ENCODE data around the gene SLIT3.
A peak's percentile ranks its signal among the peaks of the same experiment; 100 is the strongest.

The SLIT3 gene

DNA sequence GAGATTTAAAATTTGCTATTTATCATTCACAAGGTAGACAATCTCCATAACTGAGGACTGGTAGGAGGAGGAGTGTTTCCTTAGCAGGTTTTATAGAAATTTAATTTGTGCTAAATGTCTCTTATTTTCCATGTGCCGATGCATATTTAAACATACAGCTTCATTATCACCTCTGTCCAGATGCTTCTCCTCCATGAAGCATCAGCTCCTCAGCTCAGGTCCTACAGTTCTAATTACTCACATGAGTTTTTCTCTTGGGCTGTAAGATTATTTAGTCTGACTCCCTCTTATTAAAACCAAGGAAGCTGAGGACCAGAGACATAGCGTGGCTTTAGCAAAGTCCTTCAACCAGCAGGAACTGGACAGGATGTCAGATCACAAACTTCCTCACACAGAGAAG, 421.6 kb downstream of the SLIT3 start:
- DNase-seq: no peak

DNA sequence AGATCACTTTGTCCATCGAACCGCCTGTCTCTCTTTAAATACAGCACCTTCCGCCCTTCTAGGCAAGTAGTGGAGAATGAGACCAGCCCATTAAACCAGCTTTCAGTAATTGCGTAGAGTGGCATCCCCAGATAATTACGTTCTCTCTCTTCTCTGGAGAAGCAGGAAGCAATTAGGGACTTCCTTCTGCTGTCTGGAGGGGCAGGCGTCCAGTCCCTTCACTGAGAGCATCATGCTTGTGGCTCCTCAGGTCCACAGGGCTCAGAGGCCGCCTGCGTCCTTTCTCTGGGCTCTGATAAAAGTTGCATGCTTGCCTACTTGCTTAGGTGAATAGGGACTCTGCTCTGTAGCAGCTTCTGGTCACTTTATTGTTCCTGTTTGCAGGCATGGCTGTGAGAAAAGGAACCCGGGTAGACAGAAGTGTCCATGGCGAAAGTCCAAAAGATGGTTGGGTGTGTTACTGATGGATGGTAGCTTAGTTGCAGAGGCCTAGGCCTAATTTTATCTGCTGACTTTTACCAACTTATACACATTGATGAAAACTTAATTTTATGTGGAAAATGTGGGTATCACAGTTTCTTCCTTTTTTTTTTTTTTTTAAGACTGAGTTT, 422.7 kb downstream of the SLIT3 start:
- no peak for DNase-seq

DNA sequence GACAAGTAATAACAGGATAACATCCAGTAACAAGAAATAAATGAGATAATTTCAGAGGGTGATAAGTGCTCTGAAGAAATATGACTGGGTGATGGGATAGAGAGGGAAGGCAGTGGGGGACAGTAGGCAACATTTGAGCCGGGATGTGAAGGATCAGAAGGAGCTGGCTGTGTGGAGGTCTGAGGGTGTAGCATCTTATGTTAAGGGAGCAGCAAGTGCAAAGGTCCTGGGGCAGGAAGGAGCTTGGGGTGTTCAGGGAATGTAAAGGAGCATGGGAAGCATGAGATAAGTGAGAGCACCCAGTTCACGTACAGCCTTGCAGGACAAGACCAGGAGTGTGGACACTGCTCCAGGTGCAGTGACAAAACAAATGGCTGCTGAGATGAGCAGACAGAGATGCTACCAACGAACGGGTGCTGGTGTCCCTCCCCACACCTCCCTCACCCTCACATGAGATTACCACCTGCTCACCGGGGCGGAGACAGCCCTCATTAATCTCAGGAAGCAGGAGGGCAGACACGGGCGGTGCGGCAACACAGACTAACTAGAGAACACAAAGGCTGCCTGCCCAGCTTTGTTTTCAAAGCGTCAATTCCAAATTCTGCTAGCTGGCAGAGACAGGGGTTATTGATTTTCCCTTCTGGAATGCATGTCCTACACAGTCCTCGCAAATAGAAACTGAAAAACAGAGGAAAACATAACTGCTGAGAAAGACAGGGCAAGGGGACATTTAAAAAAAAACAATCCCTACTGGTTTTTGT, 423.6 kb downstream of the SLIT3 start:
- no peak for DNase-seq

DNA sequence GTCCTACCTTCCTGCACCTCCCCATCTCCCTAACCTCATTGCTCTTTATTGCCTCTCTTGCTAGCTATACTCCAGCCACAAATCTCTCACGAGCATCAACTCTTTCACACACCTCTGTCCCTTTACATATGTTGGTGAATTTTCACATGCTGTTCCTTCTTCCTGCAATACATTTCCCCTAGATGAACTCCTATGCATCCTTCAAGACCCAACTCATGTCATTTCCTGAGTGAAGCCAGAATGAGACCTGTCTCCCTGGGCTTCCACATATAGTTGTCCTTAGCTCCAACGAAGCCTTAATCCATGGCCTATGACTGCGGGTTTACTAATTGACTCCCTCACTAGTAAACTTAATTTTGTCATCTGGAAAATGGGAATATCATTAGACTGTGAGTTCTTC, 424.5 kb downstream of the SLIT3 start:
- no peak for DNase-seq

DNA sequence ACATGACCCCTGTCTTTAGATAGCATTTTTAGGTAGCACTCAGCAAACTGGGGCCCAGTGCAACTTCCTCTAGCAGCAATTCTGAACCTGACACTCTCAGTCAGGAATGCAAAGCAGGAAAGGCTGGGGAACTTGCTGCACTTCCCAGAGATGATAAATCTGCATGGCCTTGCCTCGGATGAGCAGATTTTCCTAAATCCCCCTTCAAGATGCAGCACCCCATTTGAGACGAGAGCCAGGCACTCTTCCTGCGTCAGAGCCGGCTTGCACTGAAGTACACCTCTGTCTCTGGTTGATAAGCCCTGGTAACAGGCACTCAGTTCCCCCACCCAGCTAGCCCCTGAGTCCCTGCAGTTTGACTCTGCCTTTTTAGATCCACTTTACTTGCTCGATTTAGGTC, 425.1 kb downstream of the SLIT3 start:
- no peak for DNase-seq

DNA sequence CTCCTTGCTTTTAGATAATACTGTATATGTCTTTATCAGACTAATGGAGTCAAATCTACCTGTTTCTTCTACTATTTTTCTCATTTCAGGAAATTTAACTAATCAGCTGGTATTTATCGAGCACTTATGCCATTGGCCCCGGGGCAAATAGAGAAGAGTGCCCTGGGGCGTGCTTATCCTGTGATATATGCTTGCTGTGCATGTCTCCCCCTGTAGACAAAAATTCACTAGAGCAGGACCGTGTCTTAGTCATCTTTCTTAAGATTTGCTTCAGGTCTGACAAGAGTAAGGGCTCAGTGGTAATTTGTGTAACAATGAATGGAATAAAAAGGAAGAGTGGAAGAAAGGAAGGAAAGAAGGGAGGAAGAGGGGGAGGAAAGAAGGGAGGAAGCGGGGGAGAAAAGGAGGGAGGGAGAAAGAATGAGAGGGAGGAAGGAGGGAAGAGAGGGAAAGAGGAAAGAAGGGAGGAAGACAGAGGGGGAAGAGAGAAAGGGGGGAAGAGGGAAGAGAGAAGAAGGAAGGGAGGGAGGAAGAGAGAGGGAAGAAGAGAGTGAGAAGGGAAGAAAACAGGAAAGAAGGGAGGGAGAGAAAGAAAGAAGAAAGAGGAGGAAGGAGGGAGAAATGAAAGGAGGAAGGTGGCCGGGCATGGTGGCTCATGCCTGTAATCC, 426.1 kb downstream of the SLIT3 start:
- DNase-seq: no peak

- no peak for DNase-seq
Observed at GRCh38 chr5:168872246-168872645, 428.7 kb downstream of the SLIT3 start.

GRCh38 chr5:168870910-168871309, 430.0 kb downstream of the SLIT3 start:
- DNase-seq: no peak

- DNase-seq: no peak
Observed at GRCh38 chr5:168869615-168870227, 431.2 kb downstream of the SLIT3 start.

DNA sequence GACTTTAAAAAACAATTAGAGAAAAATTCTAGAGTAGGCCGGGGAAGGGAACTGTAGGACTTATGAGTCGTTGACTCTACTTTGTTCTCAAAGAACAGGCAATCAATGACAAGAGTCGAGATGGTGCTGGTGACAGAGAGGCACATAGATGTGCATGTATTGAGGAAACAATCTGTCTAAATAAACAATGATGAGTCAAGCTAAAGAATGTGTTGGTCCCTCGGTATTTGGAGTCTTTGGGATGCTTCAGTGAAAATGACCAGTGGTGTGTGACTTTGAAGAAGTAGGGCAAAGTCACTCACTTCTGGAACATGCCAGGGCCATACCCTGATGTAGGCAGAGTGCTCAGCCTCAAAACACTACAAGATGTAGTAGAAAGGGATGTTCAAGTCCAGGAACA, 433.7 kb downstream of the SLIT3 start:
- DNase-seq: no peak

- no peak for DNase-seq
Observed at GRCh38 chr5:168865968-168866367, 435.0 kb downstream of the SLIT3 start.

DNA sequence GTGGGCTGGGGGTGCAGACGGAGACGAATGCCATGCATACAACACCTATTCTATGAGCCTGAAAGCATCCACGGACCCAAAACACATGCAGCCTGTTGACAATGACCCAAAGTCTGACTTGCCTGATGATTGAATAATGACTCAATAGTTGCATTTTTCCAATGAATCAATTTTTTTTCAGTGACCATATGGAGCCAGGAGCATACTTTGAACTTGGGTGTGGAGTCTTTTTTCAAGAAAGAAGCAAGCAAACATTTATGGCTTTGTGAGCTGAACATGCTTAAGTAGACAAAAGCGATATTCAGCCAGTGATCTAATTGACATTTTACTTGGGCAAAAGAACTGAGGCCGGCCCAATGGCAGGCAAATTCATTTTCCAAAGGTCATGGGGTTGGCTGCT, 437.9 kb downstream of the SLIT3 start:
- no peak for DNase-seq

GRCh38 chr5:168860503-168860902, 440.4 kb downstream of the SLIT3 start:
- DNase-seq: no peak

DNA sequence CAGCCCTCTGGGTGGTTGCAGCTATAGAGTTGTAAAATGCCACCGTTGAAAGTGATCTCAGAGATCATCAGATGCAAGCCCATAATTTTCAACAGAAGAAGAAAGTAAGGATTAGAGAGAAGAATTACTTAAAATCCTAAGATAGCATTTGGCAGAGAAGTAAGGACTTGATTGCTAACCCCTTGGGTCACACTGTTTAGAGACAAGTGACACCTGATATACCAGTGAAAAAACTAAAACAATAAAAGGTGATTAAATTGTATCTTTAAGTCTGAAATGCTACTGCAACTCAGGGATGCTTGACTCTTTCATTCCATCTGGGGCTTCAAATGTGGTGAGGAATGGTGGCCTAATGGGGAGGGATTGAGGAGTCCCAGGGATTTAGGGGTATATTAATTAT, 440.9 kb downstream of the SLIT3 start:
- DNase-seq: no peak

GRCh38 chr5:168859471-168859870, 441.5 kb downstream of the SLIT3 start:
- DNase-seq: no peak

GRCh38 chr5:168858994-168859393, 441.9 kb downstream of the SLIT3 start:
- DNase-seq: no peak

- no peak for DNase-seq
Observed at GRCh38 chr5:168858371-168858770, 442.6 kb downstream of the SLIT3 start.

GRCh38 chr5:168853972-168854371, 447.0 kb downstream of the SLIT3 start:
- no peak for DNase-seq

DNA sequence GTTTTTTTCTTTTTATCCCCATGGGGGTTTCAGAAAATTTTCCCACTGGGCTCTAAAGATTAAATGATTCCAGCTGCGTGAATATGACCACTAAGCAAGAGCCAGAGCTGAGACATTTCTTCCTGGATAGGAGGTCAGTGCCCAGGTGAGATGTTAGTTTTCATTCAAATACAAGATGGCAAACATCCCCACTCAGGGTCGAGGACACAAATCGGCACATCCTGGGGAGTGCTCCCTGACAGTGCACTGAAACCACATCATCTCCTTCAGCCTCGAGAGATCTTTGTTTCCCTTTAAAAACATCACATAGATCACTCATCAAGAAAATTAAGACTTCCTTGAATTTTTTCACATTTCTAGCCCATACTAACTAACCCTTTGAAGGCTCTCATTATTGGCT, 448.6 kb downstream of the SLIT3 start:
- DNase-seq: no peak

GRCh38 chr5:168851902-168852321, 449.0 kb downstream of the SLIT3 start:
- peak; percentile 0 for DNase-seq

- no peak for DNase-seq
Observed at GRCh38 chr5:168850683-168851082, 450.3 kb downstream of the SLIT3 start.

- DNase-seq: no peak
Observed at GRCh38 chr5:168848569-168848968, 452.4 kb downstream of the SLIT3 start.

GRCh38 chr5:168847511-168848073, 453.3 kb downstream of the SLIT3 start:
- no peak for DNase-seq

DNA sequence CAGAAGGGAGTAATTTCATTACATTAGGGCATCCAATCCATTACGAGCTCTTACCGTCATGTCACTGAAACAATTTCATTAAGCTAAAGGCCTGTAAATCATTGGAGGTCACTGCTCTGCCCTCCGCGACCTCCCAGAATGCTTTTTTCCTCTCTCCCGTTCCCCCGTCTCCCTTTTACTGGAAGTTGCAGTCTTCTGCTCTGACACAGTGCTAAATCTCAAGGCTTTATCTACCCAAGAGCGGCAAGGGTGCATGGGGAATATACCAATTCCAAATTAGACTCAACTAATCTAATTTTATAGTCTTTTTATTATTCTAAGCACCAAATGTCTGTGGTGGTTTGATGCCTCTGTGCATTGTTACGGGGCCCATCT, 456.0 kb downstream of the SLIT3 start:
- no peak for DNase-seq

All from NCI-H1417 treated with DMSO at 0.1 percent for 48 hours (cell line).